GM21825 (cell line): Measurements from ENCODE around the gene XBP1.
"Not testable (repeated sequence)": the region's sequence is repeated elsewhere in the genome, so short reads cannot be mapped to it uniquely, and the experiment has no call there.

Source experiments
- ATAC-seq: cut with Tn5 transposase; IDR thresholded peaks from one replicate; pipeline ENCODE4 v1.9.1; 2021; ENCODE audit warnings: mild to moderate bottlenecking, moderate library complexity; ENCODE audit not compliant: unreplicated experiment

XBP1 gene

GRCh38 chr22:28800308-28801041 lies at the start of gene XBP1:
Gene XBP1 (minus strand): TSS chr22:28800569.
- peak; percentile 77 for ATAC-seq

GRCh38 chr22:28846994-28847393 lies 46.6 kb upstream of the XBP1 start:
- no peak for ATAC-seq

GRCh38 chr22:28844277-28844676 lies 43.9 kb upstream of the XBP1 start:
- not testable (repeated sequence) for ATAC-seq

GRCh38 chr22:28843633-28844032 lies 43.3 kb upstream of the XBP1 start:
- ATAC-seq: no peak

GRCh38 chr22:28841111-28841510 lies 40.7 kb upstream of the XBP1 start:
- ATAC-seq: no peak

GRCh38 chr22:28838971-28839370 lies 38.6 kb upstream of the XBP1 start:
- no peak for ATAC-seq

DNA sequence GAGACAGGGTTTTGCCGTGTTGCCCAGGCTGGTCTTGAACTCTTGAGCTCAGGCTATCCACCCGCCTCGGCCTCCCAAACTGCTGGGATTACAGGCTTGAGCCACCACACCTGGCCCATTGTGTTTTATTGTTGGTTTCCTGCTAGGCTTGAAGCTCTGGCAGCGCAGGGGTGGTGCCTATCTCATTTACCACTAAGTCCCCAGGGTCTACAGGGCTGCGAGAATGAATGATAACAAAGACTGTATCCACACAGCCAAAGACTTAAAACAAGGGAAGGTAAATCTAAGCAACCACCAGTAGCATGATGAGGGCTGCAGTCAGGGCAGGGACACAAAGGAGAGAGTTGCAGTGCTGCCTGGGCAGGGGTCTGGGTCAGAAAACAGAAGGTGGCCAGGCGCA lies 37.3 kb upstream of the XBP1 start:
- no peak for ATAC-seq

DNA sequence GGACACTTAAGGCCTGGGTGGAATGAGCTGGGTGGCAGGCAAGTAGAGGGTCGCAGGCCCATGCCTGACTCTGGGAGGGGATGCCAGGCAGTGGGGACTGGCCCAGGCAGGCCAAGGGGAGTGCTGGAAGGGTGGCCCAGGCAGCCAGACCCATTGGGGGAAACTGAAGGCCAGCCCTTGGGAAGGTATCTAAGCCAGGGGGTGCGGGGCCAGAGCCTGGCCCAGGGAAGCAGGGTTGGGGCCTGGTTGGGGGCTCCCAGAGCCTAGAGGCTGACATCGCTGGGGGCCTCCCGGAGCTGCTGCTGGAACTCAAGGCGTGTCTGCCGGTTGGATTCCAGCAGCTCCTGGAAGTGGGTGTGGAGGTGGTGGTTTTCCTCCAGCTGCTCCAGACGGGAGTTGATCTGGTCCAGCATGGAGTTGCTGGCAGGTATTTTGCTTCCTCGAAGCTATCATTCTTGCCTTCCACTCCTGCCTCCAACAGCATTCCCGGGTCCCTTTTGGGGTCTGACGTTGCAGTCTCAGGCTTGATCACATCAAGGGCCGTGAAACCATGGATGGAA lies 35.3 kb upstream of the XBP1 start:
- ATAC-seq: no peak

GRCh38 chr22:28833276-28833923 lies 33.0 kb upstream of the XBP1 start:
- ATAC-seq: no peak

GRCh38 chr22:28832731-28833130 lies 32.4 kb upstream of the XBP1 start:
- ATAC-seq: no peak

- ATAC-seq: no peak
Measured at GRCh38 chr22:28831140-28832072, 31.0 kb upstream of the XBP1 start.

DNA sequence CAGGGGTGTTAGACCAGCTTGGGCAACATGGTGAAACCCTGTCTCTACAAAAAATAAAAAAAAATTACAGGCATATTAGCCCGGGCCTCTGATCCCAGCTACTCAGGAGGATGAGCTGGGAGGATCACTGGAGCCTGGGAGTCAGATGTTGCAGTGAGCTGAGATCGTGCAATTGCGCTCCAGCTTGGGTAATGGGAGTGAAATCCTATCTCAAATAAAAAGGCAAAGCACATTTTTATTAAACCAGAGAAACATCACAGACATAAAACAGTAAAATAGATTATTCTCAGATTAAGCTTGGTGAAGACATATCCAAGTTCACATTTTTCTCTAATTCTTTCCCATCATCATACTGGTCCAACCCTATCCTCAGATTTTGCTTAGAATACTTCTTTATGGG lies 30.1 kb upstream of the XBP1 start:
- no peak for ATAC-seq

GRCh38 chr22:28829358-28830181 lies 29.2 kb upstream of the XBP1 start:
- no peak for ATAC-seq

DNA sequence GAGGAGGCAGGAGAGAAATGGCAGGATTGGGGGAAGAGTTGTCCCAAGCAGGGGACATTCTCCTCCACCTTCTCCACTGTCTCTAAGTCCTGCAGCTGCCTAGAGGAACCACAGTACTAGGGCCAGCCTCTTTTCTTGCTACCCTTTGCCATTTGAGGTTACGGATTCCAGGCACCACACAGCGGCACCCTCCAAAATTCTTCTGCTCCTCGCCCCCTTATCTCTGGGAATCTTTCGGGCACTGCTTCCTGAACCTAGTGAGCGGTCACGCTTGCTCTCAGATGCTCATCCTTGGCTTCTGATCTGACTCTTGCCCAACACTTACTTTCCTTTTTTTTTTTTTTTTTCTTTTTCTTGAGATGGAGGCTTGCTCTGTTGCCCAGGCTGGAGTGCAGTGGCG lies 26.6 kb upstream of the XBP1 start:
- ATAC-seq: no peak

GRCh38 chr22:28826430-28826829 lies 26.1 kb upstream of the XBP1 start:
- ATAC-seq: not testable (repeated sequence)

- ATAC-seq: not testable (repeated sequence)
Measured at GRCh38 chr22:28824455-28824854, 24.1 kb upstream of the XBP1 start.

GRCh38 chr22:28822930-28823551 lies 22.7 kb upstream of the XBP1 start:
- ATAC-seq: no peak

DNA sequence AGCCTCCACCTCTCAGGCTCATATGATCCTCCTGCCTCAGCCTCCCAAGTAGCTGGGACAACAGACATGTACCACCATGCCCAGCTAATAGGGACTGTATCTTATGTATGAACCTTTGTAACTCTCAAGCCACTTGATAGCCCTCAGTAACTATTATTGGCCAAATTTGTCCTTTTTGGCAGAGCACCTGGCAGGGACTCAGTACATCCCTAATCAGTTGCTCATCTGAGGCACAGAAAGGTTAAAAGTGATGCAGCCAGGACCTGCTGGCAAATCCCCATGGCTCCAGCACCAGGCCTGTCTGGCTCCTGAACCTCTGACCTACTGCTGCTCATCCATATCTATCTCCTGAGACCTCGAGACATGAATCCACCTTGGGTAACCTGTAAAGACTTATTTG lies 21.1 kb upstream of the XBP1 start:
- ATAC-seq: no peak

DNA sequence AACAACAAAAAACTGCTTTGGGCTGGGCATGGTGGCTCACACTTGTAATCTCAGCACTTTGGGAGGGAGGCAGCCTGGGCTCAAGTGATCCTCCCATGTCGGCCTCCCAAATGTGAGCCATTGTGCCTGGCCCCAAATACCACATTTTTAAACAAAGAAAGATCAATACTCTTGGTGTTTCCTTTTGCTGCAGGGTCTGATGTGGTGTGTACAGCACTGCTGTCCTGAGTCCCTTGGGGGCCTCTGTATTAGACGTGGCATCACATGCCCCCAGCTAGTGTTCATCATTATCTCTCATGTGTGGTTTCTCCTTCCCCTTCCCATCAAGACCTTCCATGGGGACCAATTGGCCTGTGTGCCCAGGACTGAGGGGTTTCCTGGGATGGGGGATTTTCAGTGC lies 20.5 kb upstream of the XBP1 start:
- no peak for ATAC-seq
